GM12875 (cell line): ENCODE data around the gene AMH.

ENCODE experiments used
- H3K4me3 ChIP-seq: one replicate; pipeline ENCODE4 v1.5.1; 2011; ENCODE audit warnings: low read depth, low read length, control low read depth
- CTCF ChIP-seq: IDR thresholded peaks from 2 replicates; pipeline ENCODE4 v1.5.1; 2011; ENCODE audit warnings: low read depth, mild to moderate bottlenecking, control low read depth, inconsistent platforms, low read length, moderate library complexity, borderline replicate concordance; ENCODE audit not compliant: insufficient read depth

Gene AMH

DNA sequence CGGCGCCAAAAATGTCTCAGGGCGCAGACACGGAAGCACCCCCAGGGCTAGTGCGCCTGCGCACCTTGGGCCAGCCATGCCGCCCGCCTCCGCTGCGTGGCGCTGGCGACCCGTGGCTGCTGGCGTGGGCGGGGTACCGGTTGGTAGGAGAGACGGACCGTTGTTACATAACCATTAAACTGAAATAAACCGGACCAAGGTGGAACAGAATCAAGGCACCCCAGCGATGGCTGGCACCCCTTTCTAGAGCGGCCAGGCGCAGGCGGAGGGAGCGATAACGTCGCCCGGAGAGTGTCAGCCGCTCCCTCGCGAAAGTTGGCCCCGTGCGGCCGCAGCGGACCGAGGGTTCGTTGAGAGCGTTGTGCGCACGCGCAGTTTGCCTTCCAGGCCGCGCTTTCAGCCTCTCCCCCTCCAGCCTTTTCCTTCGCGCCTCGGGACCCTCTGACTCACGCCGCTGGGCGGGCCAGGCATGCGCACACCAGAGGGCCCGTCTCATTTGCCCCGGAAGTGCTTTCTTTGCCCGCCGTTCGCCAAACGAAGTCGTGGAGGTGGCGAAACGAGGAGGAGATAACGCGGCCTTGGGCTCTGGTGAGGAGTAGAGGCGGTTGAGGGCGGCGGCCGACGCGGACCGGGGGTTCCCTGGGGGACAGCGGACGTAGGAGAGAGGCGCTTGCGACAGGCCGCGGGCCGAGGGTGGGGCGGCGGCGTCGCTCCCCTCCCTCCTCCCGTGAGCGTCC, 12.6 kb upstream of the AMH start, which contains the start of the genes PLEKHJ1 and SF3A2:
PLEKHJ1 (minus strand) TSS at position 16 of the 737 bp plus-strand sequence. CDS start 81 bp downstream, outside the sequence.
SF3A2 (plus strand) TSS at position 511 of the 737 bp plus-strand sequence. CDS start 6,595 bp downstream, outside the sequence.
- peak within 1 kb of the TSS; percentile 81 for H3K4me3 ChIP-seq
- TF ChIP-seq CTCF, result peak; percentile 100

DNA sequence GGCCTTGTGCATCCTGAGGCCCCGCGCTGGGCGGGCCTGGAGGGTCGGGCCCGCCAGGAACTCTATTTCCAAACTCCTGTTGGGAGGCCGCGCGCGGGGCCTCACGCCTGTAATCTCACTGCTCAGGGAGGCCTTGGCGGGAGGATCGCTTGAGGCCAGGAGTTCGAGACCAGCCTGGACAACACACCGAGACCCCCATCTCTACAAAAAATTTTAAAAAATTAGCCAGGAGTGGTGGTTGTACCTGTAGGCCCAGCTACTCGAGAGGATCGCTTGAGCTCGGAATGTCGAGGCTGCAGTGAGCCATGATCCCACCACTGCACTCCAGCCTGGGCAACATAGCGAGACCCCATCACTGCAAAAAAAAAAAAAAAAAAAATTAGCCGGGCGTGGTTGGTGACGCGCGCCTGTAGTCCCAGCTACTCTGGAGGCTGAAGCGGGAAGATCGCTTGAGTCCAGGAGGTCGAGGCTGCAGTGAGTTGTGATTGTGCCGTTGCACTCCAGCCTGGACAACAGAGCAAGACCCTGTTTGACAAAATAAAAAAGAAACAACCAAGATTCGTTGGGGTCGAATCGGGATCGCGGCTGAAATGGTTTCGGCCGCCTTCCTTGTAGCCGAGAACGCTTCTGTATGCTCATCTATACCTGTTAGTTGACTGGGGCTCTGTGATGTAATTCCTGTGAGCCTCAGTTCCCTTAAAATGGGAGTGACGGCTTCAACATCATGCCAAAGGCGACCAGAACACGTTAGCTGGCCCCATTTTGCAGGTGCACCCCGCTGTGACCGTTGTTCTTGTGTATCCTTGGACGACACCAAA, 11.9 kb upstream of the AMH start:
- H3K4me3 ChIP-seq, result peak overlapping the region; percentile 81

DNA sequence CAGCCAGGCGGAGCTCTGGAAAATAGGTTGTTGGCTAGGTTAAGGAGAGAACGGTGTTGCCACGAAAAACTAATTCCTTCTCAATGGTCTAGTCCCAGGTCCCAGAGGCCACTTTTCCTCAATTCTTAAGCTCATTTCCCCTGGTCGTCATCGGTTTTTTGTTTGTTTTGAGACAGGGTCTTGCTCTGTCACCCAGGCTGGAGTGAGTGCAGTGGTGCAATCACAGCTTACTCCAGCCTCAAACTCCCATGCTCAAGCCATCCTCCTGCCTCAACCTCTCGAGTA, 11.3 kb upstream of the AMH start:
- H3K4me3 ChIP-seq, result peak overlapping the region; percentile 81
- no peak for TF ChIP-seq CTCF

More for the DNA sequence above, 11.9 kb upstream of the AMH start:
- TF ChIP-seq CTCF, result no peak

GRCh38 chr19:2239173-2239572, 9.9 kb upstream of the AMH start:
- TF ChIP-seq CTCF, result no peak
- H3K4me3 ChIP-seq, result peak overlapping the region; percentile 50

- H3K4me3 ChIP-seq, result peak overlapping the region; percentile 50
- no peak for TF ChIP-seq CTCF
Observed at GRCh38 chr19:2239771-2240770, 9.1 kb upstream of the AMH start.

DNA sequence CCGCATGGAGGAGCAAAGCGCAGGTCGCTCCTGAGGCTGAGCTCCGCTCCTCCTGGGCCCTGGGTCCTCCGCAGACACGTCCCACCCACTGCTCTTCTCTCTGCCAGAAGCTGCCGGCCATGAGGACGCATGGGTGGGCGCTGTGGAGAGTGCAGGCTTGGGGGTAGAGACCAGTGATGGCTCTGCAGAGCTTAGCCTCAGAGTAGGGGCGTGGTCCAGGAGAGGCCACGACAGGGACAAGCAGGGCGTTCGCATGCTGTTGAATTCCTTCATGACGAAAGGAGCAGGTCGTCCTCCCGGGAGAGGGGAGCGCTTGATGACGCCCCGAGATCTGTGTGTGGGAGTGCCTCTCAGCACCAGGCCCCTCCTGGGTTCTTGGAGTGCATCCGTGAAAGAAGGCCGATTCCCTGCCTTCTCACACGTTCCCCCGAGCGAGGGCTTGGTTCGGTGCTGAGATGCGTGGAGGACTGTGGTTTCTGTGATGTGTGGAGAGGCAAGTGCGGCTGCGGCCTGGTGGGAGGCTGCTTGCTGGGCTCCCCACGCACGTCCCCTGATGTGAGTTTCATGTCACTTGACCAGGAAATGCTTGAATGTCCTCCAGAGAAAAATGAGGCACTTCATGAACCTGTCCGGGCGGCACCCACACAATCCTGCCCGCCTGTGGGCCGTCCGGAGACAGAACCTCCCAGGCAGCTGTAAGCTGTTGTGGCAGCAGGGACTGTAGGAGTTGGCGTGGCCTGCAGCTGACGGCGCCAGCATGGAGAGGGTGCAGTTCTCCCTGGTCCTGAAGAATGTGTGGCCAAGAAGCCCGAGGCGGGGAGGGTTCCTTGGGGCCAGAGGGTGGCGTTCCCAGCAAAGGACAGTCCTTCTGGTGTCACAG, 8.0 kb upstream of the AMH start:
- H3K4me3 ChIP-seq, result no peak overlapping the region
- TF ChIP-seq CTCF, result no peak
